Right lobe of liver (tissue), 6 donors: ENCODE measurements around the gene METTL2A. TPM values are rescaled to one million over a fixed set of nuclear protein-coding genes. Genes with fewer than 3 reads are reported as not detected.
"Not testable (repeated sequence)": the region's sequence is repeated elsewhere in the genome, so short reads cannot be mapped to it uniquely, and the experiment has no call there.

ENCODE experiments used
- ATAC-seq, 4 donors: fragments of 200-7000 bp; cut with Tn5 transposase; one replicate each; pipeline ENCODE4 v1.9.1; 2020; ENCODE audit warnings: mild to moderate bottlenecking in 4 of 4, moderate library complexity in 4 of 4
- DNase-seq, 3 donors: peaks; one replicate each; pipeline ENCODE4 v3.0.0-alpha.2; 2020
- H3K27ac ChIP-seq, 3 donors: fragments of 200-600 bp; one replicate each; pipeline ENCODE4 v1.8.0; 2022
- H3K27me3 ChIP-seq, 2 donors: fragments of 200-600 bp; one replicate each; pipeline ENCODE4 v1.8.0; 2022
- H3K36me3 ChIP-seq, 4 donors: fragments of 200-600 bp; sonication (generic) in 1 of 4; one replicate each; pipeline versions ENCODE4 v1.5.1 to v1.8.0; 2017 to 2022; ENCODE audit warnings: control low read depth in 1 of 4
- H3K4me1 ChIP-seq, 4 donors: fragments of 200-600 bp; sonication (generic) in 1 of 4; one replicate each; pipeline versions ENCODE4 v1.5.1 to v1.8.0; 2017 to 2022; ENCODE audit warnings: control low read depth in 1 of 4
- H3K4me3 ChIP-seq, 3 donors: fragments of 200-600 bp; one replicate each; pipeline ENCODE4 v1.8.0; 2022
- H3K9me3 ChIP-seq, 4 donors: fragments of 200-600 bp; sonication (generic) in 1 of 4; one replicate each; pipeline versions ENCODE4 v1.5.1 to v1.8.0; 2017 to 2022; ENCODE audit warnings: control low read depth in 1 of 4
- POLR2A ChIP-seq: fragments of 450-650 bp; IDR thresholded peaks from one replicate; pipeline ENCODE4 v1.6.1; 2017; ENCODE audit warnings: antibody characterized with exemption, mild to moderate bottlenecking
- WGBS: methylation state at CpG from one replicate; pipeline ENCODE4 v1.1.6; 2018; ENCODE audit warnings: low coverage, low lambda C conversion rate; ENCODE audit not compliant: insufficient coverage; ENCODE audit errors: missing lambda C conversion rate; 5-methylcytosine and 5-hydroxymethylcytosine counted together
- intact Hi-C, 2 donors: fragments of 100-400 bp; cut with DNase I; formaldehyde crosslinking; loops; one replicate each; pipeline versions ENCODE4 v1.11.2 to v1.14.1; 2022
- total RNA-seq, 6 experiments: library from RNA; depleted of rRNA in 2 of 6; stranded (reverse); fragments of >200 nt in 2 of 6; fragmentation: NEBNext Ultra II Directional in 3 of 6; extraction: Animal tissue kit (Norgen Biotek cat#: 25700) in 3 of 6; gene quantifications; one replicate each; pipeline versions ENCODE4 v1.1.0 to v1.2.4, GENCODE V29; 2016 to 2023
- TF ChIP-seq, protein P1 (sequence below), 4 donors: fragments of 200-600 bp in 3 of 4; fragments of 450-650 bp in 1 of 4; IDR thresholded peaks; one replicate each; pipeline versions ENCODE4 v1.5.1 to v1.8.0; 2016 to 2022; ENCODE audit warnings: antibody characterized with exemption in 4 of 4, mild to moderate bottlenecking in 2 of 4
- donor health status: DM: no; HTN: yes; CAD: no.
- donor health status: DM: no; HTN: no; CAD: no.
- donor health status: DM: no; HTN: no; CAD: no.
- donor health status: DM: no; HTN: yes; CAD: no.
- donor health status: DM: no; HTN: yes; CAD: no.

The METTL2A gene
- total RNA-seq, 6 experiments from 2014 or later = 8.0 to 12.1 (median 9.3) TPM

DNA sequence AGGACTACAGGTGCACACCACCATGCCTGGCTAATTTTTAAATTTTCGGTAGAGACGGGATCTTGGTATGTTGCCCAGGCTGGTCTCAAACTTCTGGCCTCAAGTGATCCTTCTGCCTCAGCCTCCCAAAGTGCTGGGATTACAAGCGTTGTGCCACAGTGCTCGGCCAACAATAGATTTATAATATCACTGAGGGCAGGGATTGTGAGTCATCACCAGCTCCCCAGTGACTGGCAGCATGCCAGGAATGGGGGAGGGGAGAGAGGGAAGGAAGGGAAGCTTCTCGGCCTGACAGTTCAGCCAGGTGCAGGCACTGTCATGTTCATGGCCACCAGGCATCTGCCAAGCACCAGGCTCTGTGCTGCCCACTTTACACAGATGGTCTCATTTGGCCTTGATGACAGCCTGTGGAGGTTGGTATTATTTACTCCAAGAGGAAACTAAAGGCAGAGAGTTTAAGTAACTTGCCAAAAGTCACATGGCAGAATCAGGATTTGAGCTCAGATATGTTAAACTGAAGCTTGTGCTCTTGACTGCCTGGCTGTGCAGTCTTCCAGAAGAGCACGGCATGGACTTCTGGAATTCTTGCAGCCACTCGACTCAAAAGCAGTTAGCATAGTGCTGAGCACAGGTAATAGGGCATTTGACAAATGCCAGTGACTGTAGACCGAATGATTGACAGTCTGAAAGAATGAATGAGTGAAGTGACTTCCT, 47.1 kb downstream of the METTL2A start:
- ATAC-seq (peak; percentile 43 to 75 (median 52)), DNase-seq (peak; percentile 53 to 71 (median 64))
- H3K27ac ChIP-seq, H3K27me3 ChIP-seq, H3K4me1 ChIP-seq, intact Hi-C loops, H3K36me3 ChIP-seq, H3K9me3 ChIP-seq, H3K4me3 ChIP-seq: not testable (repeated sequence)
- WGBS = 56% methylated on average over 4 of the region's 8 CpGs

DNA sequence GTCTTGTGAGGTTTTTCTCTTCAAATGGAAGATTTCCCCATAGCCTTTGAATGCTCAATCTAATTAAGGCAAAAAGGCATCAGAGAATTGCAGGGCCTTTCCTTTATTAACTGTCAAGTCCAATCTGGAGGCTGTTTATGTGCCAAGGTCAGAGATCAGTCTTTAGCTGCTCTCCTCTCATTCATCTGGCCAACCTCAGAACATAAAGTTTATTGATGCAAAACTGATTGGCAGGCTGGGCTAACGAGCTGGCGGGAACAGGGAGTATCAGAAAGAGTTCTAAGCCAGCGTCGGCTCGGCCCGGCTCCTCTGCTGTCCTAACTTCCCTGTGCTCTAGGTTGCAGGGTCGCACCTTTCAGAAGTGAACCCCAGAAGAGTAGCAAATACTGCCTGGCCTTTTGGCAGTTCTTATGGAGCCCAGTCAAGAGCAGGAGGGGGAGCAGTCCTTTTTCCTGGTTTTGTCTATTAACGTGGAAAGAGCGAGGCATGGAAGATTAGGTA, 47.7 kb downstream of the METTL2A start:
- intact Hi-C loops, H3K36me3 ChIP-seq, H3K4me3 ChIP-seq, ATAC-seq, H3K4me1 ChIP-seq, H3K27ac ChIP-seq, DNase-seq, H3K9me3 ChIP-seq, H3K27me3 ChIP-seq: not testable (repeated sequence)
- 81% methylated on average over 2 of the region's 9 CpGs for WGBS

DNA sequence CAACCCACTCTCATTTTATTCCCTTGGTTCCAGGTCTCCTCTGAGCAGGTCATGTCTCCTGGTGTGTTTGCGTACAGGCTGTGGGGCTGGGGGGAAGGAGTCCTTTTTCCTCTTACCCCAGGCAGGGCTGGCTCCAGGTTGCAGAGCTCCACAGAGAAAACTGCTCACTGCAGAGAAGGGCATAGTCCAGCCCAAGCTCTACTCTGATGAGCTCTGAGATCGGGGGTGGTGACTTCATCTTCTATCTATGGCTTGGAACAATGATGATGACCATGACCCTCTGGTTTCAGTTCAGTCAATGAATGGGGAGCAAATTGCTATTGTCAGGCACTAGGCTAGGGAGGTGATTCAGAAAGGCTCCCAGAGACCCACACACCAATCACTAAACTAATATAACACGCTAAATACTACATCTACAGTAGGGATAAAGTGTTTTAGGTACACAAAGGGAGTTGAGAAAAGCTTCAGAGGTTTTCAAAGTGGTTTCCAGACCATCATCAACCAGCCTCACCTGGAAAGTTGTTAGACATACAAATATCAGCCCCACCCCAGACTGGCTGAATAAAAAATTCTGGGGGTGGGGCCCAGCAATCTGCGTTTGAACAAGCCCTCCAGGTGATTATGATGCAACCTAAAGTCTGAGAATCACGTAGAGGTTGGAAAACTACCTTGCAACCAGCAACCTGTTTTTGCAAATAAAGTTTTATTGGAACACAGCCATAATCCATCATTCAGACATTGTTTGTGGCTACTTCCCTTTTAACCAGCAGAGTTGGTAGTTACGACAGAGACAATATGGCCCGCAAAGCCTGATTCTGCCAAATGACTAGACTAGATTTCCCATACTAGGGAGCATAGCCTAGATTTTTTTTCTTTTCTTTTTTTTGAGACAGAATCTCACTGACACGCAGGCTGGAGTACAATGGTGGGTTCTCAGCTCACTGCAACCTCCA, 49.6 kb downstream of the METTL2A start:
- DNase-seq, H3K27ac ChIP-seq, H3K36me3 ChIP-seq, H3K4me3 ChIP-seq, H3K27me3 ChIP-seq, H3K9me3 ChIP-seq, H3K4me1 ChIP-seq, intact Hi-C loops: not testable (repeated sequence)
- ATAC-seq = peak in 3 of 4 donors; percentile 13 to 88 (median 62)
- WGBS = 77% methylated on average over 5 of the region's 8 CpGs

DNA sequence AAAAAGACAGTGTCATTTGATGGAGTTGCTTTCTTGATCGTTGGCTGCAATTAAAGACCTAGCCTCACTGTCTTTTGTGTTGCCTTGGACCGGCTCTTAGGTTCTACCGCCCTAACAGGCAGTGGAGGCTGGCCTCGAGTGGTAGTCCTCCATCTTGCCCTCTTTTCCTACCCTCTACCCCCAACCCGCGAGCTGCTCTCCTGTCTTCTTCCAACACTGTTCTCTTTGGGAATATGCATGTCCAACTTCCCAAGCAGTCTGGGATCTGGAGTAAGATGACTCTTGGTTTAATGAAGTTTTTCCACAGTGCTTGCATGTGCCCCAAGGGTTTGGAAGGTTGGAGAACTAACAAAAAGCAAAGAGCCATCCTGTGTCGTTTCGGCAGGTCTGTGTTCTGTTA, 53.4 kb downstream of the METTL2A start:
- H3K9me3 ChIP-seq, H3K27ac ChIP-seq, intact Hi-C loops, DNase-seq, H3K4me1 ChIP-seq, H3K27me3 ChIP-seq, ATAC-seq, H3K36me3 ChIP-seq, H3K4me3 ChIP-seq: not testable (repeated sequence)
- WGBS = 92% methylated on average over 8 of the region's 8 CpGs

DNA sequence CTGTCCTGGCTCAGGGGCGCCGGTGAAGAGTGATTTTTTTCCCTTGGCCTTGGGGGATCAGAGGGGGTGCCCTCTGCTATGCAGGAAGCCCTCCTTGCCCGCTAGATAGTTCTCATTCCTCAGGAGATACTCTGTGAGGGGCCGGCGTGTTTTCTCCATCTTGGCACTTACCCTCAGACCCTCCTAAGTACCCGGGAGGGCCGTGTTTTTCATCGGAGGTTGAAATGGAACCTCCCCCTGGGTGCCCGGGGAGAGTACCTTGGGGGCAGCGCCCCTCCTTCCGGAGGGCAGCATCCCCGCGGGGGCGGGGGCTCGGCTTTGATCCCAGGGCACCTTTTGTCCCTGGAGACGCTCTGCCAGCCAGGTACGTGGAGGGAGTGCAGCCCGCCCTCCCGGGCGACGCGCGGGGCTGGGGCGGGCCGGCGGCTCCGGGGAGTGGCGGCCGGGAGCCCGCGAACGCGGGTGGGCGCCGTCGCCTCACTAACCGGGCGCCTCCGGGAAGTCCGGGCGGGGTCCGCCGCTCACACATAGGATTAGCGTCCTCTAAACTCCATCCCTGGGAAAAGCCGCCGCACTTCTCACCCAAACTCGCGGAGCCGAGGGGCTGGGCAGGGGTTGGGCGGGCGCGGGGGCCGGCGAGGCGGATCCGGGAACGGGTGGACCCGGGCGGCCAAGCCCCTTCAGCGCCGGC, 54.2 kb downstream of the METTL2A start:
- H3K4me1 ChIP-seq, intact Hi-C loops, H3K36me3 ChIP-seq, H3K27me3 ChIP-seq, H3K9me3 ChIP-seq: not testable (repeated sequence)
- 33% methylated on average over 1 of the region's 61 CpGs for WGBS
- Histone ChIP-seq H3K4me3 (peak overlapping the region; percentile 37 to 66 (median 54)), H3K27ac (peak overlapping the region in 2 of 3 donors; percentile 35 to 59)
- ATAC-seq = peak; percentile 23 to 51 (median 42)
- peak; percentile 52 to 66 (median 59) for DNase-seq

DNA sequence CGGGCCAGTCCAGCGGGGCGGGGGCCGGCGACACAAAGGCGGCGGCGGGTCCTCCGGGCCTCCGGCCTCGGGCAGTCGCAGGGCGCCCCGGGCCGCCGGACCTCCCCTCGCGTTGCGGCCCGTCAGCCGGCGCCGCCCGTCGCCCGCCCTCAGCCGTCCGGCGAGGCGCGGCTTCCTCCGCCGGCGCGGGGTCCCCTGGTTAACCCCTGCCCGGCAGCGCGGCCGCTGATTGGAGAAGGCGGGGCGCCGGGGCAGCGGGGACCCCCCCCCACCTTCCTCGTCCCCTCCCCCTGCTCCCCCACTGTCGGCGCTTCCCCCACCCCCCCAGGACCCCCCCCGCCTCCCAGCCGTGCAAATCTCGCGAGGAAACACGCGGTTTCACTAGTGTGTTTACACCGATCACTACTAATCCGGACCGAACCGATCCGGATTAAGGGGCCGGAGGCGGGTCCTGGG, 54.8 kb downstream of the METTL2A start, which contains the start of gene TLK2:
Gene TLK2 (plus strand): TSS at position 402 of the 456 bp plus-strand sequence. CDS start 2,301 bp downstream, outside the sequence.
- DNase-seq (peak; percentile 81 to 86 (median 85)), ATAC-seq (peak; percentile 81 to 92 (median 86))
- Histone ChIP-seq H3K9me3 (no peaks in the 10 kb centered on the region), H3K4me3 (peak within 1 kb of the TSS; percentile 62 to 67 (median 66)), H3K27ac (peak within 1 kb of the TSS; percentile 75 to 85 (median 83)), H3K27me3 (no peaks in the 10 kb centered on the region), H3K36me3 (no peaks in the 10 kb centered on the region), H3K4me1 (peaks cover 0 to 6% (median 0%) of the 10 kb centered on the region in 4 donors)
- WGBS = no CpG with 5 or more reads among the region's 59 CpGs
- intact Hi-C loops = no loop called here
- TF ChIP-seq, protein P1, sequence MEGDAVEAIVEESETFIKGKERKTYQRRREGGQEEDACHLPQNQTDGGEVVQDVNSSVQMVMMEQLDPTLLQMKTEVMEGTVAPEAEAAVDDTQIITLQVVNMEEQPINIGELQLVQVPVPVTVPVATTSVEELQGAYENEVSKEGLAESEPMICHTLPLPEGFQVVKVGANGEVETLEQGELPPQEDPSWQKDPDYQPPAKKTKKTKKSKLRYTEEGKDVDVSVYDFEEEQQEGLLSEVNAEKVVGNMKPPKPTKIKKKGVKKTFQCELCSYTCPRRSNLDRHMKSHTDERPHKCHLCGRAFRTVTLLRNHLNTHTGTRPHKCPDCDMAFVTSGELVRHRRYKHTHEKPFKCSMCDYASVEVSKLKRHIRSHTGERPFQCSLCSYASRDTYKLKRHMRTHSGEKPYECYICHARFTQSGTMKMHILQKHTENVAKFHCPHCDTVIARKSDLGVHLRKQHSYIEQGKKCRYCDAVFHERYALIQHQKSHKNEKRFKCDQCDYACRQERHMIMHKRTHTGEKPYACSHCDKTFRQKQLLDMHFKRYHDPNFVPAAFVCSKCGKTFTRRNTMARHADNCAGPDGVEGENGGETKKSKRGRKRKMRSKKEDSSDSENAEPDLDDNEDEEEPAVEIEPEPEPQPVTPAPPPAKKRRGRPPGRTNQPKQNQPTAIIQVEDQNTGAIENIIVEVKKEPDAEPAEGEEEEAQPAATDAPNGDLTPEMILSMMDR (IDR thresholded peaks at IDR 0.05) = no peak
- TF ChIP-seq POLR2A = peak; percentile 41

DNA sequence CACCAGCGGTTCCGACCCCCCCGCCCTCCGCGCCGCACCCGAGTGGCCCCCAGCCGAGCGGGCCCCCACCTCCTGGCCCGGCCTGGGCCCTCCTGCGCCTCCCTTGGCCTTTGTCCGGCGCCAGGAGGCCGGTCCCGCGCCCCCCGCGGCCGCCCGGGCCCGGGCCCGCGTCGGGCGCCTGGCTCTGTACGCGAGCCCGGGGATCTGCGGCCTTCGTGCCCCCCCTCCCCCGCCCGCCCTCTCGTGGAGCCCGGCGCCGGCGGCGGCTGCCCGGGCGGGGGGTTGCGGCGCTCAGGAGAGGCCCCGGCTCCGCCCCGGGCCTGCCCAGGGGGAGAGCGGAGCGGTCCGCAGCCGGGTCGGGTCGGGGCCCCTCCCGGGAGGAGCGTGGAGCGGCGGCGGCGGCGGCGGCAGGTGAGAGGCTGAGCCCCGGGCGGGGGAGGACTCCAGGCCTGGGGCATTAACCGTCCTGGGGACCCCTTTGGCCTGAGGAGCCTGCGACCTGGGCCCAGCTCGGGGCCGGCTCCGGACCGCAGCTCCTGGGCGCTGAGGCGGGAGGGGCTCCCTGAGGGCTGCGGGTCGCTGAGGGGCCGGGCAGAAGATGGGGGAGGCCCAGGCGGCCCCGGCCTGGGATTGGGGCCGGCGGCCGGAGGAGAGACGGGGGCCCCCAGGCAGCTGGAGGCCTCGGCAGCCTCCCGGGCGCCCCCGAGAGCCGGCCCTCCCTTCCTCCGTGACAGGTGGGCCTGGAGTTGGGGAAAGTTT, 55.4 kb downstream of the METTL2A start:
- ATAC-seq (peak; percentile 29 to 57 (median 46)), DNase-seq (peak; percentile 46 to 62 (median 60))
- Histone ChIP-seq H3K27ac (peak overlapping the region; percentile 75 to 85 (median 83)), H3K4me3 (peak overlapping the region; percentile 62 to 67 (median 66))
- H3K9me3 ChIP-seq, H3K27me3 ChIP-seq, intact Hi-C loops, H3K36me3 ChIP-seq, H3K4me1 ChIP-seq: not testable (repeated sequence)
- no CpG with 5 or more reads among the region's 84 CpGs for WGBS

DNA sequence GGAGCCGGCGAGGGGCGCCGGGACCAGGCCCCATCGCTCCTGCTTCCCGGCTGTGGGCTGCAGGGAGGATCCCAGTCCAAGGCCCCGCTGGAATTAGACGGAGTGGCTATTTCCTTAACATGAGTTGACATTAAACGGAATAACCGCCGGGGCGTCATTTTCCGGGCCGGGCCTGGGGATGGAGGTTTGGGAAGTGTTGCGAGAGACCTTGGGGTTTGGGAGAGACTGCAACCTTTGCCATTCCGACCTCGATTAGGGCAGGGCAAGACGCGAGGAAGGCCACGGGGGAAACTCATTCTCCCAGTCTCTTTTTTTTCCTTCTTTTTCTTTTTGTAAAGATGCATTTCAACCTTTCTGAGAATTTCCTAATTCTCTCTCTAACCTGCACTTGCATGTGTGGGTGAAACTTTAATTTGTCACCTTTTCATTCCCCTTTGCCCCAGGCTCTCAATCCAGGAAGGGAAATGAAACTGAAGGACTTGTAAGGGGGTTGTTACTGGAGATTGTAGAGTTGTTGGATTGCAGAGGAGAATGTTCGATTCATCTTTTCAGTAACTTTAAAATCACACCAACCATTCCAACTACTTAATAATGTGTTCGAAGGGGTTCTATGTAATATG, 56.1 kb downstream of the METTL2A start:
- H3K4me1 ChIP-seq, H3K36me3 ChIP-seq, intact Hi-C loops, H3K27me3 ChIP-seq, H3K9me3 ChIP-seq: not testable (repeated sequence)
- ATAC-seq = peak; percentile 17 to 36 (median 32)
- Histone ChIP-seq H3K27ac (peak overlapping the region; percentile 75 to 85 (median 83)), H3K4me3 (peak overlapping the region; percentile 62 to 67 (median 66))
- DNase-seq = peak; percentile 39 to 67 (median 60)
- whole genome bisulfite sequencing = 5% methylated on average over 8 of the region's 22 CpGs
